ENCODE measurements around the gene PRKAR2B. TPM values are rescaled to one million over a fixed set of nuclear protein-coding genes. Genes with fewer than 3 reads are reported as not detected.

PRKAR2B gene
- 1 to 10 TPM; 1.1 to 1.3 TPM for total RNA-seq

DNA sequence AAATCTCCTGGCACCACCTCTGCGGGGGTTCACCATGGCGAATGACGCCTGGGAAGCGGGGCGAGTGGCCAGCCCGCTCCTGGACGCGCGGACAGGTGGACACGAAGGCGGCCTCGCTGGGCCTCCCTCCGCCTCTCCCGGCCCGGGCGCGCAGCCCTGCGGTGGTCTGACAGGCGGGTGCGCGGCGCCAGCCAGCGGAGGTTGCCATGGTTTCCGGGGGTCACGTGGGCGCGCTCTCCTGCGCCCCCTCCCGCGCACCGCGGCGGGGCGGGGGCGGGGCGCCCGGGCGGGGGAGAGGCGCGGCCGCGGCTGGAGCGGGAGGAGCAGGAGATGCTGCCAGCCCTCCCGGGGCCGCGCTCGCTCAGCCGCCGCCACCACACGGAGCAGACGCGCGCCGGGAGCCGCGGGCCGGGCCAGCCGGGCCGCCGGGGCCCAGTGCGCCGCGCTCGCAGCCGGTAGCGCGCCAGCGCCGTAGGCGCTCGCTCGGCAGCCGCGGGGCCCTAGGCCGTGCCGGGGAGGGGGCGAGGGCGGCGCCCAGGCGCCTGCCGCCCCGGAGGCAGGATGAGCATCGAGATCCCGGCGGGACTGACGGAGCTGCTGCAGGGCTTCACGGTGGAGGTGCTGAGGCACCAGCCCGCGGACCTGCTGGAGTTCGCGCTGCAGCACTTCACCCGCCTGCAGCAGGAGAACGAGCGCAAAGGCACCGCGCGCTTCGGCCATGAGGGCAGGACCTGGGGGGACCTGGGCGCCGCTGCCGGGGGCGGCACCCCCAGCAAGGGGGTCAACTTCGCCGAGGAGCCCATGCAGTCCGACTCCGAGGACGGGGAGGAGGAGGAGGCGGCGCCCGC, at the start of gene PRKAR2B:
TSS of gene PRKAR2B (plus strand) at position 359 of the 848 bp plus-strand sequence. CDS start at position 562, 203 bp downstream.
- Mint-ChIP-seq H3K4me3 (peak within 1 kb of the TSS; percentile 67), H3K9me3 (ENCODE audit: low read depth) (no peaks in the 10 kb centered on the region), H3K4me1 (peaks cover 13% of the 10 kb centered on the region), H3K27ac (no peak within 1 kb of the TSS), H3K27me3 (peaks cover 42% of the 10 kb centered on the region), H3K36me3 (no peaks in the 10 kb centered on the region)
- CTCF ChIA-PET = no interaction called here
- DNase-seq (peak; percentile 74), ATAC-seq (peak; percentile 93)

DNA sequence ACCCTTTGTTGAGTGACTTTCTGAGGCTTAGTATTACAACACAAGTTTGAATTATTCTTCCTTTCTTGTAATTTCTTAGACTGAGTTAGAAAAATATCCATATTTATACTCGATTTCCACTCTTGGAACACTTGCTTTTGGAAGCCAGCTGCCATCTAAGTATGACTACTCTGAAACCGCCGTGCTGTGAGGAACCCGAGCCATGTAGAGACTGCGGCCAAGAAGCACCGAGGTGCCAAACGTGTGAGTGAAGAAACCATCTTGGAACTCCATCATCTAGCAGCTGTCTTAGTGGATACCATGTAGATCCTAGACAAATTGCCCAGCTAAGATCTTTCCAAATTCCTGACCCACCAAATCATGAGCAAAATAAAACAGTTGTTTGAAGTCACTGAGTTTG, 49.7 kb upstream of the PRKAR2B start:
- Mint-ChIP-seq H3K27ac (no peak overlapping the region), H3K4me1 (no peaks in the 10 kb centered on the region), H3K36me3 (no peaks in the 10 kb centered on the region), H3K27me3 (peaks cover 21% of the 10 kb centered on the region), H3K4me3 (no peak overlapping the region), H3K9me3 (ENCODE audit: low read depth) (no peaks in the 10 kb centered on the region)
- no peak for ATAC-seq
- DNase-seq = no peak
- CTCF ChIA-PET = no interaction called here

DNA sequence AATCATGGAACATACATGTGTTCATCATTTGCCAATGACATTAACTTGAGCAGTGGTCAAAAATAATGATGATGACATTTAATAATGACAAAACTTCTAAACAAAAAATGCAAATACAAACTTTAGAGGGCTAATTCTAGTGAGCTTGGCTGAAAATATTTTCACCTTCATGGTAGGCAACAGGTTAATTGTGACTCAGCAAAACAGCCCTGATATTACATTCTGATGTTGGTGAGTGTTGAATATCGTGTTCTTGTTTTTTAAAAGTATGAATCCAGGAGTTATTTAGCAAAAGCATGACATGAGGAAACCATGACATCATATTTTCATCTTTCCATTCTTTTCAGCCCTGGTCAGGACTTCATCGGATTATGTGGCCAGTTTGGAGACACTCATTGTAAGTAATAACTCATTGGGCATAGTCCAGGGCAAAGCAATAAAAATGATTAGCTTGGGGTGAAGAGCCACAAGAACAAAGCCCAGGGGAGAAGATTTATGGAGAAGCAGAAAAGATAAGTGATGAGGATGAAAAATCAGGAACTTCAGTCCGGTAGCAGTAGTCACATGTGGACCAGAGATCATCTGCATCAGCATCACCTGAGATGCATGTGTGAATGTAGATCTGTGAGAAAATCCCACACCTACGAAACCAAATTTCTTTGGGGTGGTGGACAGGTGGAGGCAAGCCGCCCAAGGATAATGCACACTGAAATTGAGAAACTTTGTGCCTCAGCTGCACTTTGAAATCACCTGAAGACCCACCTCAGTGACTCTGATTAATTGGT, 46.8 kb upstream of the PRKAR2B start:
- Mint-ChIP-seq H3K27ac (no peak overlapping the region), H3K9me3 (ENCODE audit: low read depth) (no peaks in the 10 kb centered on the region), H3K4me3 (no peak overlapping the region), H3K4me1 (no peaks in the 10 kb centered on the region), H3K36me3 (no peaks in the 10 kb centered on the region), H3K27me3 (peaks cover 22% of the 10 kb centered on the region)
- no peak for ATAC-seq
- DNase-seq = no peak
- CTCF ChIA-PET = no interaction called here

DNA sequence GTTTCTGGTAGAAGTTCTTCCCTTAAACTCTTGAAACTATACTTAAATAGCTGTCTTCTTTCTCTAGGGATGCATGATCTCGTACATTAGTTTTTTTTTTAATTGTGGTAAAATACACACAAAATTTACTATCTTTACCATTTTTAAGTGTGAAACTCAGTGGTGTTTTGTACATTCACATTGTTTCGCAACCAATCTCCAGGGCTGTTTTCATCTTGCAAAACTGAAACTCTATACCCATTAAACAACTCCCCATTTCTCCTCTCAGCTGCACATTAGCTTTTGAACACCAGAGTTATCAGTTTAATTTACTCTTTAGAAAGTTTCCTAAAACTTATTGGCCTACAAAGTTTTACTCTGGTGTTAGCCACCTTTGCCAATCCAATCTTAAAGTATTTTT, 45.5 kb upstream of the PRKAR2B start:
- Mint-ChIP-seq H3K27me3 (peaks cover 22% of the 10 kb centered on the region), H3K36me3 (no peaks in the 10 kb centered on the region), H3K4me1 (no peaks in the 10 kb centered on the region), H3K27ac (no peak overlapping the region), H3K9me3 (ENCODE audit: low read depth) (no peaks in the 10 kb centered on the region), H3K4me3 (no peak overlapping the region)
- DNase-seq = no peak
- ATAC-seq = no peak
- CTCF ChIA-PET = no interaction called here

DNA sequence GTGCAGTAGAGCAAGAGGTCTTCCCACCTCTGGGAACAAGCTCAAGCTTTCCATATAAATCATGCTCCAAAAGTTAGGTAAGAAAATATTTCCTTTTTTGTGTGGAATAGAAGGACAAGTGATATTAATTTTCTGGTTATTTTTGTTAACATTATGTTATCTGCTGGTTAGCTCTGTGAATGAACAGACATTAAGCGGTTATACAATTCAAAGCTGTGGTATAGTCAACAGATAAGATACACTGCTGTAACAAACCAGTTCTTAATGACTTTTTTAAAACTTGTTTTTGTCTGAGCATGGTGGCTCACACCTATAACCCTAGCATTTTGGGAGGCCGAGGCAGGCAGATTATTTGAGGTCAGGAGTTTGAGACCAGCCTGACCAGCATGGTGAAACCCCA, 43.0 kb upstream of the PRKAR2B start:
- Mint-ChIP-seq H3K4me3 (no peak overlapping the region), H3K27me3 (peaks cover 19% of the 10 kb centered on the region), H3K36me3 (no peaks in the 10 kb centered on the region), H3K9me3 (ENCODE audit: low read depth) (no peaks in the 10 kb centered on the region), H3K27ac (no peak overlapping the region), H3K4me1 (no peaks in the 10 kb centered on the region)
- ATAC-seq (no peak), DNase-seq (no peak)
- CTCF ChIA-PET = no interaction called here

DNA sequence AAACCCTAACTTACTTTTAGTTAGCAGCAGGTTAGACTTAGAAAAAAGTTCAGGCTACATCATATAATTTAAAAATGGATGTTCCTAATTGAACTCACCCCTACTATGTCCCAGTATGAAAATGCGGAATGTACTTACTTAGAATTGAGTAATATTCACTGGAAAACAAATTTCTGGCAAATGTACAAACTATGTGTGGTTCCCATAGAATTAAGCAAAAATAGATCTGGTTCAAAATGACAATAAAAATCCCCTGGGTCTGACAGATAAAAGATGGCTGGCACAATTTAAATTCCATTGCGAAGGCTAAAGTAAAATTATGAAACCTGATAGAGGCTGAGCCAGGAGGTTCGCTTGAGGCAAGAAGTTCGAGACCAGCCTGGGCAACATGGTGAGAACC, 42.4 kb upstream of the PRKAR2B start:
- H3K27me3 Mint-ChIP-seq = peaks cover 19% of the 10 kb centered on the region
- ATAC-seq (no peak), DNase-seq (no peak)
- CTCF ChIA-PET = no interaction called here
- H3K4me3 Mint-ChIP-seq = no peak overlapping the region
- no peaks in the 10 kb centered on the region for H3K9me3 Mint-ChIP-seq (ENCODE audit: low read depth)
- no peak overlapping the region for H3K27ac Mint-ChIP-seq
- no peaks in the 10 kb centered on the region for H3K36me3 Mint-ChIP-seq
- H3K4me1 Mint-ChIP-seq = no peaks in the 10 kb centered on the region

DNA sequence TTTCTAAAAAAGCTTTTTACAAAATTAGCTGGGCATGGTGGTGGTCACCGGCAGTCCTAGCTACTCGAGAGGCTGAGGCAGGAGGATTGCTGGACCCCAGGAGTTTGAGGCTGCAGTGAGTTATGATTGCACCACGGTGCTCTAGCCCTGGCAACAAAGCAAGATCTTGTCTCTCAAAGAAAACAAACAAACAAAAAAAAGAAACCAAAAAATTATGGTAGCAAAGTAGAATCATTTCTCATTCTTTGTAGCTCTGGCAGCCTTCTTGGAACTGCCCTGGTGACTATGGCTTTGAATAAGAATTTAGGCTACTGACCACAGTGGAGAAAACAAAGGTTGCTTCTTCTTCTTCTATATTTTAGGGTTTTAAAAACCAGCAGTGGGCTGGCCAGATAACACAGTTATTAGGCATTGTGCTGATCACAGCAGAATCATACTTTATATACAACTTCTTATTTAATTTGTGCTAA, 41.9 kb upstream of the PRKAR2B start:
- CTCF ChIA-PET = no interaction called here
- Mint-ChIP-seq H3K4me3 (no peak overlapping the region), H3K9me3 (ENCODE audit: low read depth) (no peaks in the 10 kb centered on the region), H3K36me3 (no peaks in the 10 kb centered on the region), H3K27ac (no peak overlapping the region), H3K27me3 (peaks cover 15% of the 10 kb centered on the region), H3K4me1 (no peaks in the 10 kb centered on the region)
- ATAC-seq (no peak), DNase-seq (no peak)

DNA sequence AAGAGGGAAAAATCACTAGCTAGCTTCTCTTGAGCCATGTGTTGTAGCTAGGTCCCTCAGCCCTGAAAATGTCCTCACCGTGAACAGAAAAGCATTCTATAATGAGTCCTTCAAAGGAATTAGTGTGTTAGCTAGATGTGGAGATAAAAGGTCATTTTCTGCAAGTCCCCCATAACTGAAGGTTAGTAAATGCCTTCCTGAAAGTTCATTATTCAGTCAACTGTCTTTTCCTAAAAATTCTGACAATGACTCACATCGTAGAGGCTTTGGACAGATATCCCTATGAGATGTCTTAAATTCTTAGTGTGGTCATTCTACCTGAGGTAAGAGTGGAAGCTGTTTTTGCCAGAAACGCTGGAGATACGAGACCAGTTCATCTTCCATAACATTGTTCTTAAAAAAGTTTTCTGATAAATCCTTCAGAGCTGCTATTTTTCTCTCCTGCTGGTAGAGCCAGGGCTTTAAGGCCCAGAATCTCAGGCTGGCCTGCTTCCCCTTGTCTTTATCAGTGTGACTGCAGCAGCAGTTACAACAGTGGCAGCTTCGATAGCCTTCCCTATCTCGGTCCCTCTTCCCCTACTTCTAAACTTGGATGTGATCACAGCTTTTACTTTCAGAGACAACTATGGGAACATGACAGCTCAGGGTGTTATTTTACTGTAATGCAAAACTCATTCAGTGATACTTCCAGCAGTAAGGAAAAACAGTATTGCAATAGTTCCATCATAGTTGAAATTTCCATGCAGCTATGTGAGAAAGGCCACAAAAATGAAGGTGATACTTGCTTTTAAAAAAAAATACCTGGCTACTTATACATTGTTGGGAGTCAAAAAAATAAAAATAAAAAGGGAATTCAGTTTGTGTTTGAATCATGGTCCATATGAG, 37.3 kb upstream of the PRKAR2B start:
- CTCF ChIA-PET = interaction anchor here (0.9 kb wide), 1 partner anchor 143 kb away, joined by 3 read pairs; no protein-coding TSS in a partner anchor
- no peak for ATAC-seq
- H3K27me3 Mint-ChIP-seq = no peaks in the 10 kb centered on the region

DNA sequence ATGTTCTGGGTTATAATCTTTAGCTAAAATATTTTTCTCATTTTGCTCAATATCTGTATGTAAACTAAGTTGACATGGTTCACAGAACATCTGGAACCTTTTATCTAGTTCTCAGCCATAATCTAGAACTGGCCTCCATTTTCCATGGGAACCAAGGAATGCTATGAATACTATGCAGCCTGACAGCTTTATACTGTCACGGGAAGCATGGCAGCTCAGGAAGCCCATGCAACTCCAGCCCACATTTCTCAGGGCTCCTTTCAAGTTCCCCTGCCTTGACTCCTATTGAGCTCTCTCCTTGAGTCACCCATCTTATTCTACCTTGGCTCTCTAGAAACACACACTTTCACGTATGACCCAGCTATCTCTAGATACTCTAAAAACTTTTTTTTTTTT, 36.6 kb upstream of the PRKAR2B start:
- ATAC-seq (no peak), DNase-seq (no peak)
- CTCF ChIA-PET = interaction anchor here (0.9 kb wide), 1 partner anchor 143 kb away, joined by 3 read pairs; no protein-coding TSS in a partner anchor
- H3K27me3 Mint-ChIP-seq = no peaks in the 10 kb centered on the region
- no peaks in the 10 kb centered on the region for H3K9me3 Mint-ChIP-seq (ENCODE audit: low read depth)
- H3K4me1 Mint-ChIP-seq = no peaks in the 10 kb centered on the region
- H3K27ac Mint-ChIP-seq = no peak overlapping the region
- H3K4me3 Mint-ChIP-seq = no peak overlapping the region
- H3K36me3 Mint-ChIP-seq = no peaks in the 10 kb centered on the region

More for the DNA sequence above, 37.3 kb upstream of the PRKAR2B start:
- Mint-ChIP-seq H3K4me1 (no peaks in the 10 kb centered on the region), H3K9me3 (ENCODE audit: low read depth) (no peaks in the 10 kb centered on the region), H3K27ac (no peak overlapping the region), H3K4me3 (no peak overlapping the region), H3K36me3 (no peaks in the 10 kb centered on the region)
- no peak for DNase-seq

DNA sequence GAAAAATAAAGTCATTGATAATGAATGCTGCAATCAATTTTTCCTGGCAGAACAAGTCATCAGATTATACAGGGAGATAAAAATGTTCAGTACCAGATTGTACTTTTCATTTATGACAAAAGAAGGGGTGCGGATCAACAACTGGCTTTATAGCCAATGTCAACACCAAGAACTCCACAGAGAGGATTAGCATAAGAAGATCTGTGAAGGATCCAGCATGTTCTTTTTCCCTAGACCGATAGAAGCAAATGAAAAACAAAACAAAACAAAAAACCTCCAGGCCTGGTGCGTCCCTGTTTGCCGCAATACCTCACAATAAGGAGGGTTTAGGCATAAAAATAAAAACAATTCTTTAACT, 34.7 kb upstream of the PRKAR2B start:
- no peaks in the 10 kb centered on the region for H3K4me1 Mint-ChIP-seq
- no peaks in the 10 kb centered on the region for H3K9me3 Mint-ChIP-seq (ENCODE audit: low read depth)
- H3K4me3 Mint-ChIP-seq = no peak overlapping the region
- no peaks in the 10 kb centered on the region for H3K36me3 Mint-ChIP-seq
- ATAC-seq = no peak
- H3K27me3 Mint-ChIP-seq = peaks cover 4% of the 10 kb centered on the region
- DNase-seq = no peak
- no peak overlapping the region for H3K27ac Mint-ChIP-seq
- CTCF ChIA-PET = no interaction called here

DNA sequence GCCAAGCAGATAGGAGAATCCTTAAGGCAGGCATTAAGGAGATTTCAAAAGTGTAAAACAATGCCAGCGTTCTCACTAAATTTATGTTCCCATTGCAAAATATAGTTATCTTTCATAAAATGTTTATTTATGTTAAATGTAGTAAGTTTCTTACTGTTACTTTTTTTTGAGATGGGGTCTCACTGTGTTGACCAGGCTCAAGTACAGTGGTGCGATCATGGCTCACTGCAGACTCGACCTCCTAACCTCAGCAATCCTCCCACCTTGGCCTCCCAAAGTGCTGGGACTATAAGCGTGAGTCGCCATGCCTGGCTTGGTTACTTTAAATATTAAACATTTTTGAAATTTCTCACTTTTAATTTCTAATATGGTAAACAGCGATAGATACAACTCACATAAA, 31.8 kb upstream of the PRKAR2B start:
- H3K4me1 Mint-ChIP-seq = no peaks in the 10 kb centered on the region
- DNase-seq (no peak), ATAC-seq (no peak)
- H3K27me3 Mint-ChIP-seq = peaks cover 11% of the 10 kb centered on the region
- no peaks in the 10 kb centered on the region for H3K9me3 Mint-ChIP-seq (ENCODE audit: low read depth)
- CTCF ChIA-PET = no interaction called here
- H3K27ac Mint-ChIP-seq = no peak overlapping the region
- H3K4me3 Mint-ChIP-seq = no peak overlapping the region
- H3K36me3 Mint-ChIP-seq = no peaks in the 10 kb centered on the region

DNA sequence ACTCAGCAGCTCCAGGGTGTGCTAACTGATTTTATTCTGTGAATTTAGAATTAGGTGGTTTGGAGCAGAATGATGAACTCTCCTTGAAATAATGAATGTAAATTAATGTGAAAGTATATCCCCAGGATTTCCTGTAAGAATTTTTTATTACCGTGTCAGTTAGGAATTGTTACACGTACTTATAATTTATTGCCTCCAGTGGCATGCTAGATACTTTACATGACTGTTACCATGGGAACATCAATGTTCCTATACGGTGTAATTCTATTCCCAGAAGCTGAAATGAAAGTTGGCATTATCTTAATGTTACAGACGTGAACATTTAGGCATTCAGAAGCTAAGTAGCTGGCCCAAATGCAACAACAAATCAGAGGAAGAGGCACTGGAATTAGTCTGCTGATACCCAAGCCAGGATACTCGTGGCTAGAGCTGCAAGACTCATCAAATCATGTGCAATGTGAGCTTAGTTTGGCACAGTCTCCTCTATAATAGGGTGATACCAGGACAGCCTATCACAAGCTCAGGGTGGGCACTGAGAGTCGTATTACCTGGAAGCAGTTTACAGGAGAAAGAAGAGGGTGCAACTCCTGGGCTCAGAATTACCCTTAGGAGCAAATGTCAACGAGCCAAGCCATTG, 30.0 kb upstream of the PRKAR2B start:
- H3K27me3 Mint-ChIP-seq = peaks cover 11% of the 10 kb centered on the region
- CTCF ChIA-PET = no interaction called here
- no peak for ATAC-seq
- H3K9me3 Mint-ChIP-seq (ENCODE audit: low read depth) = no peaks in the 10 kb centered on the region
- H3K4me3 Mint-ChIP-seq = no peak overlapping the region
- H3K4me1 Mint-ChIP-seq = no peaks in the 10 kb centered on the region
- no peaks in the 10 kb centered on the region for H3K36me3 Mint-ChIP-seq
- DNase-seq = no peak
- H3K27ac Mint-ChIP-seq = no peak overlapping the region

DNA sequence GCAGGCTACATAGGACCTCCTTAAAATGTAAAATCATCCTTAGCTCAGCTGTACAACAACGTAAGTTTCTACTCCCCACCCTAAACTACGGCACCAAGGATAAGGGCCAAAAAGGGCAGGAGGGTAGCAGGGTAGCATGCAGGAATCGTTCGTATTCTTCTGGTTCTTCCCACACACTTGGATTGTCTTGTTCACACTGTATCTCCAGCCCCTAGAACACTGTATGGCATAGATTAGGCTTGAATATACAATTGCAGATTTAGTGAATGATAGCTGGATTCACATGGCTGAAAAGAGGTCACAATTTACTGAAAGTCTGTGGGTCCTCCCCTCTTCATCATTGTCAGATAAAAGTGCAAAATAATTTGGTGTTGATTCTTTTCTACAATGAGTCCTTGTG, 28.2 kb upstream of the PRKAR2B start:
- no peak for ATAC-seq
- H3K27ac Mint-ChIP-seq = no peak overlapping the region
- H3K27me3 Mint-ChIP-seq = peaks cover 11% of the 10 kb centered on the region
- H3K4me3 Mint-ChIP-seq = no peak overlapping the region
- H3K9me3 Mint-ChIP-seq (ENCODE audit: low read depth) = no peaks in the 10 kb centered on the region
- H3K36me3 Mint-ChIP-seq = no peaks in the 10 kb centered on the region
- no peak for DNase-seq
- no peaks in the 10 kb centered on the region for H3K4me1 Mint-ChIP-seq
- CTCF ChIA-PET = no interaction called here

All from activated CD8-positive, alpha-beta memory T cell treated with anti-CD3 and anti-CD28 coated beads, Interleukin-2, amount 10 ng/mL, durations not matched to agents 7 days and 5 days (primary cell).